ENCODE results near the gene PTGDS. TPM values are rescaled to one million over a fixed set of nuclear protein-coding genes. Genes with fewer than 3 reads are reported as not detected.

PTGDS gene
- total RNA-seq, 4 donors from 2014 or later, result 4.3 to 31.7 (median 25.7) TPM

GRCh38 chr9:137030538-137031527 is 53.5 kb downstream of the PTGDS start:
- Histone ChIP-seq H3K4me3 (peak overlapping the region; percentile 13), H3K9me3 (no peaks in the 10 kb centered on the region), H3K27me3 (no peaks in the 10 kb centered on the region), H3K27ac (no peak overlapping the region), H3K4me1 (peaks cover 57% of the 10 kb centered on the region), H3K36me3 (no peaks in the 10 kb centered on the region)
- 94% methylated on average over 14 of the region's 65 CpGs for WGBS
- TF ChIP-seq POLR2AphosphoS5 (IDR thresholded peaks at IDR 0.05), result no peak
- no peak for TF ChIP-seq EP300 (IDR thresholded peaks at IDR 0.05)
- no peak for TF ChIP-seq CTCF (IDR thresholded peaks at IDR 0.05)
- no peak for TF ChIP-seq POLR2A (IDR thresholded peaks at IDR 0.05)
- DNase-seq (ENCODE audit: low spot score in 2 of 2), result no peak

Other genes starting within 250 kb of the PTGDS start
- 1 to 10 TPM in 2 of 4 donors, under 1 TPM in 1, not detected in 1; 0.32 to 3.5 (median 2.8) TPM for gene LCN10, start 234.6 kb upstream of the PTGDS start, total RNA-seq
- gene LCN6, start 229.0 kb upstream of the PTGDS start, total RNA-seq, result 1 to 10 TPM; 4.0 to 8.3 (median 5.9) TPM
- not detected for gene LCN8, start 219.3 kb upstream of the PTGDS start, total RNA-seq
- gene LCN15, start 213.0 kb upstream of the PTGDS start, total RNA-seq, result under 1 TPM in 1 of 4 donors, not detected in 3; 0.21 TPM
- gene TMEM141, start 186.2 kb upstream of the PTGDS start, total RNA-seq, result 100 to 1,000 TPM in 2 of 4 donors, 10 to 100 TPM in 2; 71.1 to 148 (median 115) TPM
- gene CCDC183, start 181.2 kb upstream of the PTGDS start, total RNA-seq, result 10 to 100 TPM in 1 of 4 donors, 1 to 10 TPM in 3; 1.1 to 10.3 (median 2.3) TPM
- gene RABL6, start 169.6 kb upstream of the PTGDS start, total RNA-seq, result 10 to 100 TPM; 54.2 to 70.7 (median 61.0) TPM
- 1 to 10 TPM; 1.6 to 3.1 (median 2.2) TPM for gene AJM1, start 135.0 kb upstream of the PTGDS start, total RNA-seq
- gene PHPT1, start 128.1 kb upstream of the PTGDS start, total RNA-seq, result 10 to 100 TPM; 41.9 to 64.2 (median 46.6) TPM
- gene MAMDC4, start 125.2 kb upstream of the PTGDS start, total RNA-seq, result 1 to 10 TPM; 1.3 to 3.9 (median 1.8) TPM
- gene EDF1, start 111.2 kb upstream of the PTGDS start, total RNA-seq, result 100 to 1,000 TPM; 236 to 328 (median 311) TPM
- gene TRAF2, start 91.0 kb upstream of the PTGDS start, total RNA-seq, result 10 to 100 TPM in 2 of 4 donors, 1 to 10 TPM in 2; 8.6 to 16.1 (median 10.5) TPM
- gene FBXW5, start 32.8 kb upstream of the PTGDS start, total RNA-seq, result 100 to 1,000 TPM; 101 to 166 (median 142) TPM
- gene C8G, start 32.3 kb upstream of the PTGDS start, total RNA-seq, result 1 to 10 TPM in 1 of 4 donors, not detected in 3; 2.7 TPM
- gene LCN12, start 25.2 kb upstream of the PTGDS start, total RNA-seq, result 1 to 10 TPM in 1 of 4 donors, not detected in 3; 3.7 TPM
- gene LCNL1, start 5.5 kb downstream of the PTGDS start, total RNA-seq, result under 1 TPM in 2 of 4 donors, not detected in 2; 0.18 to 0.40 TPM
- 10 to 100 TPM; 43.2 to 68.6 (median 61.5) TPM for gene PAXX, start 14.9 kb downstream of the PTGDS start, total RNA-seq
- gene CLIC3, start 19.1 kb downstream of the PTGDS start, total RNA-seq, result 100 to 1,000 TPM in 3 of 4 donors, 10 to 100 TPM in 1; 20.6 to 159 (median 130) TPM
- 10 to 100 TPM; 10.4 to 44.7 (median 33.4) TPM for gene ABCA2, start 50.7 kb downstream of the PTGDS start, total RNA-seq
- gene FUT7, start 54.6 kb downstream of the PTGDS start, total RNA-seq, result under 1 TPM in 1 of 4 donors, not detected in 3; 0.72 TPM
- gene NPDC1, start 68.7 kb downstream of the PTGDS start, total RNA-seq, result 10 to 100 TPM; 22.2 to 64.0 (median 47.3) TPM
- 10 to 100 TPM; 13.3 to 20.8 (median 16.7) TPM for gene ENTPD2, start 76.6 kb downstream of the PTGDS start, total RNA-seq
- gene SAPCD2, start 93.1 kb downstream of the PTGDS start, total RNA-seq, result 10 to 100 TPM in 3 of 4 donors, 1 to 10 TPM in 1; 8.2 to 13.6 (median 13.3) TPM
- 10 to 100 TPM in 1 of 4 donors, 1 to 10 TPM in 3; 5.0 to 10.1 (median 6.8) TPM for gene UAP1L1, start 100.0 kb downstream of the PTGDS start, total RNA-seq
- gene MAN1B1, start 109.5 kb downstream of the PTGDS start, total RNA-seq, result 10 to 100 TPM; 52.1 to 99.2 (median 63.1) TPM
- 100 to 1,000 TPM in 2 of 4 donors, 10 to 100 TPM in 2; 71.4 to 139 (median 96.5) TPM for gene DPP7, start 137.2 kb downstream of the PTGDS start, total RNA-seq
- gene GRIN1, start 161.7 kb downstream of the PTGDS start, total RNA-seq, result under 1 TPM in 3 of 4 donors, not detected in 1; 0.16 to 0.25 (median 0.16) TPM
- gene LRRC26, start 192.5 kb downstream of the PTGDS start, total RNA-seq, result 10 to 100 TPM in 1 of 4 donors, 1 to 10 TPM in 3; 5.4 to 37.2 (median 7.9) TPM
- not detected for gene TMEM210, start 194.6 kb downstream of the PTGDS start, total RNA-seq
- 10 to 100 TPM; 24.8 to 99.8 (median 54.9) TPM for gene ANAPC2, start 211.1 kb downstream of the PTGDS start, total RNA-seq
- gene SSNA1, start 211.2 kb downstream of the PTGDS start, total RNA-seq, result 10 to 100 TPM; 45.9 to 72.0 (median 71.1) TPM
- 10 to 100 TPM; 12.6 to 23.6 (median 18.7) TPM for gene TPRN, start 223.2 kb downstream of the PTGDS start, total RNA-seq
- 10 to 100 TPM; 25.0 to 52.4 (median 40.8) TPM for gene TMEM203, start 228.1 kb downstream of the PTGDS start, total RNA-seq
- gene NDOR1, start 228.2 kb downstream of the PTGDS start, total RNA-seq, result 10 to 100 TPM; 13.4 to 21.0 (median 20.6) TPM
- gene RNF208, start 244.7 kb downstream of the PTGDS start, total RNA-seq, result 1 to 10 TPM; 2.8 to 7.5 (median 5.2) TPM
- gene CYSRT1, start 247.7 kb downstream of the PTGDS start, total RNA-seq, result 10 to 100 TPM; 22.8 to 65.7 (median 44.2) TPM
- gene RNF224, start 250.0 kb downstream of the PTGDS start, total RNA-seq, result 1 to 10 TPM in 3 of 4 donors, under 1 TPM in 1; 0.34 to 2.0 (median 1.1) TPM

Data from suprapubic skin (tissue), 4 donors.